ENCODE results near the gene ASNSD1. TPM values are rescaled to one million over a fixed set of nuclear protein-coding genes. Genes with fewer than 3 reads are reported as not detected.

ASNSD1 gene
- total and polyA plus RNA-seq, 5 donors from 2014 or later: 46.3 to 84.5 (median 56.8) TPM

- no peaks in the 10 kb centered on the region for H3K36me3 Mint-ChIP-seq
- no peak overlapping the region for H3K4me3 Mint-ChIP-seq
- Histone ChIP-seq H3K4me3 (ENCODE audit: low read depth, low read length) (no peak overlapping the region), H3K27me3 (ENCODE audit: control insufficient read depth, insufficient read depth, low read length) (no peaks in the 10 kb centered on the region), H3K36me3 (ENCODE audit: control insufficient read depth, insufficient read depth, low read length) (no peaks in the 10 kb centered on the region), H3K4me1 (ENCODE audit: control insufficient read depth, insufficient read depth, low read length, poor library complexity, severe bottlenecking) (no peaks in the 10 kb centered on the region), H3K27ac (ENCODE audit: insufficient read depth, low read length, poor library complexity, severe bottlenecking) (no peak overlapping the region), H3K9me3 (ENCODE audit: control insufficient read depth in 2 of 2, low read length in 2 of 2) (no peaks in the 10 kb centered on the region)
- H3K9me3 Mint-ChIP-seq: no peaks in the 10 kb centered on the region
- ATAC-seq (ENCODE audit: low read depth in 2 of 2) (peak in 1 of 2 donors; percentile 31), DNase-seq (no peak)
- H3K27ac Mint-ChIP-seq: peak overlapping the region in 1 of 3 donors; percentile 10
- peaks cover 5% of the 10 kb centered on the region for H3K27me3 Mint-ChIP-seq
- peaks cover 0 to 27% (median 17%) of the 10 kb centered on the region in 4 donors for H3K4me1 Mint-ChIP-seq
Observed at GRCh38 chr2:189624648-189625355, 36.5 kb upstream of the ASNSD1 start.

- Mint-ChIP-seq H3K4me1 (peaks cover 0 to 27% (median 17%) of the 10 kb centered on the region in 4 donors), H3K36me3 (no peaks in the 10 kb centered on the region), H3K27me3 (peaks cover 5% of the 10 kb centered on the region), H3K27ac (no peak overlapping the region), H3K4me3 (no peak overlapping the region), H3K9me3 (no peaks in the 10 kb centered on the region)
- no peaks in the 10 kb centered on the region for H3K36me3 ChIP-seq (ENCODE audit: control insufficient read depth, insufficient read depth, low read length)
- H3K4me1 ChIP-seq (ENCODE audit: control insufficient read depth, insufficient read depth, low read length, poor library complexity, severe bottlenecking): no peaks in the 10 kb centered on the region
- no peak overlapping the region for H3K27ac ChIP-seq (ENCODE audit: insufficient read depth, low read length, poor library complexity, severe bottlenecking)
- no peak overlapping the region for H3K4me3 ChIP-seq (ENCODE audit: low read depth, low read length)
- DNase-seq (no peak), ATAC-seq (ENCODE audit: low read depth in 2 of 2) (no peak)
- H3K9me3 ChIP-seq (ENCODE audit: control insufficient read depth in 2 of 2, low read length in 2 of 2): no peaks in the 10 kb centered on the region
- H3K27me3 ChIP-seq (ENCODE audit: control insufficient read depth, insufficient read depth, low read length): no peaks in the 10 kb centered on the region
Observed at GRCh38 chr2:189625636-189626035, 35.6 kb upstream of the ASNSD1 start.

- no peak for DNase-seq
- H3K27ac Mint-ChIP-seq: no peak overlapping the region
Observed at GRCh38 chr2:189627789-189628188, 33.5 kb upstream of the ASNSD1 start.

GRCh38 chr2:189628817-189629530 lies 32.3 kb upstream of the ASNSD1 start:
- H3K4me3 ChIP-seq (ENCODE audit: low read depth, low read length): no peak overlapping the region
- no peak overlapping the region for H3K27ac Mint-ChIP-seq
- H3K36me3 ChIP-seq (ENCODE audit: control insufficient read depth, insufficient read depth, low read length): no peaks in the 10 kb centered on the region
- H3K27me3 ChIP-seq (ENCODE audit: control insufficient read depth, insufficient read depth, low read length): no peaks in the 10 kb centered on the region
- no peaks in the 10 kb centered on the region for H3K4me1 ChIP-seq (ENCODE audit: control insufficient read depth, insufficient read depth, low read length, poor library complexity, severe bottlenecking)
- no peaks in the 10 kb centered on the region for H3K9me3 Mint-ChIP-seq
- no peak for DNase-seq
- H3K9me3 ChIP-seq (ENCODE audit: control insufficient read depth in 2 of 2, low read length in 2 of 2): no peaks in the 10 kb centered on the region
- no peaks in the 10 kb centered on the region for H3K36me3 Mint-ChIP-seq
- H3K27me3 Mint-ChIP-seq: peaks cover 5% of the 10 kb centered on the region
- ATAC-seq (ENCODE audit: low read depth in 2 of 2): no peak
- no peak overlapping the region for H3K4me3 Mint-ChIP-seq
- H3K4me1 Mint-ChIP-seq: peaks cover 0 to 14% (median 8%) of the 10 kb centered on the region in 4 donors
- no peak overlapping the region for H3K27ac ChIP-seq (ENCODE audit: insufficient read depth, low read length, poor library complexity, severe bottlenecking)

More at GRCh38 chr2:189627789-189628188, 33.5 kb upstream of the ASNSD1 start:
- Histone ChIP-seq H3K4me3 (ENCODE audit: low read depth, low read length) (no peak overlapping the region), H3K27me3 (ENCODE audit: control insufficient read depth, insufficient read depth, low read length) (no peaks in the 10 kb centered on the region), H3K27ac (ENCODE audit: insufficient read depth, low read length, poor library complexity, severe bottlenecking) (no peak overlapping the region), H3K36me3 (ENCODE audit: control insufficient read depth, insufficient read depth, low read length) (no peaks in the 10 kb centered on the region), H3K9me3 (ENCODE audit: control insufficient read depth in 2 of 2, low read length in 2 of 2) (no peaks in the 10 kb centered on the region), H3K4me1 (ENCODE audit: control insufficient read depth, insufficient read depth, low read length, poor library complexity, severe bottlenecking) (no peaks in the 10 kb centered on the region)
- peaks cover 5% of the 10 kb centered on the region for H3K27me3 Mint-ChIP-seq
- H3K4me3 Mint-ChIP-seq: no peak overlapping the region
- no peak for ATAC-seq (ENCODE audit: low read depth in 2 of 2)
- H3K4me1 Mint-ChIP-seq: peaks cover 0 to 19% (median 14%) of the 10 kb centered on the region in 4 donors
- H3K36me3 Mint-ChIP-seq: no peaks in the 10 kb centered on the region
- H3K9me3 Mint-ChIP-seq: no peaks in the 10 kb centered on the region

- H3K36me3 ChIP-seq (ENCODE audit: control insufficient read depth, insufficient read depth, low read length): no peaks in the 10 kb centered on the region
- H3K4me3 Mint-ChIP-seq: no peak overlapping the region
- ATAC-seq (ENCODE audit: low read depth in 2 of 2) (no peak), DNase-seq (no peak)
- H3K4me3 ChIP-seq (ENCODE audit: low read depth, low read length): no peak overlapping the region
- peaks cover 5% of the 10 kb centered on the region for H3K27me3 Mint-ChIP-seq
- H3K27ac ChIP-seq (ENCODE audit: insufficient read depth, low read length, poor library complexity, severe bottlenecking): no peak overlapping the region
- H3K4me1 ChIP-seq (ENCODE audit: control insufficient read depth, insufficient read depth, low read length, poor library complexity, severe bottlenecking): no peaks in the 10 kb centered on the region
- no peaks in the 10 kb centered on the region for H3K36me3 Mint-ChIP-seq
- no peaks in the 10 kb centered on the region for H3K9me3 Mint-ChIP-seq
- H3K9me3 ChIP-seq (ENCODE audit: control insufficient read depth in 2 of 2, low read length in 2 of 2): no peaks in the 10 kb centered on the region
- peaks cover 0 to 8% (median under 1%) of the 10 kb centered on the region in 4 donors for H3K4me1 Mint-ChIP-seq
- no peaks in the 10 kb centered on the region for H3K27me3 ChIP-seq (ENCODE audit: control insufficient read depth, insufficient read depth, low read length)
- H3K27ac Mint-ChIP-seq: no peak overlapping the region
Observed at GRCh38 chr2:189629531-189630453, 31.5 kb upstream of the ASNSD1 start.

- DNase-seq: no peak
- Mint-ChIP-seq H3K4me1 (peaks cover 0 to 2% (median 0%) of the 10 kb centered on the region in 4 donors), H3K36me3 (no peaks in the 10 kb centered on the region), H3K27ac (no peak overlapping the region), H3K4me3 (no peak overlapping the region), H3K27me3 (peaks cover 5% of the 10 kb centered on the region), H3K9me3 (no peaks in the 10 kb centered on the region)
- Histone ChIP-seq H3K27ac (ENCODE audit: insufficient read depth, low read length, poor library complexity, severe bottlenecking) (no peak overlapping the region), H3K27me3 (ENCODE audit: control insufficient read depth, insufficient read depth, low read length) (no peaks in the 10 kb centered on the region), H3K4me1 (ENCODE audit: control insufficient read depth, insufficient read depth, low read length, poor library complexity, severe bottlenecking) (no peaks in the 10 kb centered on the region), H3K9me3 (ENCODE audit: control insufficient read depth in 2 of 2, low read length in 2 of 2) (no peaks in the 10 kb centered on the region), H3K4me3 (ENCODE audit: low read depth, low read length) (no peak overlapping the region), H3K36me3 (ENCODE audit: control insufficient read depth, insufficient read depth, low read length) (no peaks in the 10 kb centered on the region)
- no peak for ATAC-seq (ENCODE audit: low read depth in 2 of 2)
Observed at GRCh38 chr2:189631849-189632248, 29.4 kb upstream of the ASNSD1 start.

GRCh38 chr2:189633392-189633811 lies 27.9 kb upstream of the ASNSD1 start:
- H3K9me3 ChIP-seq (ENCODE audit: control insufficient read depth in 2 of 2, low read length in 2 of 2): no peaks in the 10 kb centered on the region
- DNase-seq: peak in 2 of 3 donors; percentile 22 to 25

More at GRCh38 chr2:189633392-189633811, 27.9 kb upstream of the ASNSD1 start:
- Mint-ChIP-seq H3K9me3 (no peaks in the 10 kb centered on the region), H3K4me1 (peaks cover 0 to 4% (median 0%) of the 10 kb centered on the region in 4 donors), H3K36me3 (no peaks in the 10 kb centered on the region), H3K27me3 (peaks cover 5% of the 10 kb centered on the region), H3K4me3 (no peak overlapping the region), H3K27ac (no peak overlapping the region)
- H3K36me3 ChIP-seq (ENCODE audit: control insufficient read depth, insufficient read depth, low read length): no peaks in the 10 kb centered on the region
- H3K27ac ChIP-seq (ENCODE audit: insufficient read depth, low read length, poor library complexity, severe bottlenecking): no peak overlapping the region
- ATAC-seq (ENCODE audit: low read depth in 2 of 2): no peak
- H3K4me3 ChIP-seq (ENCODE audit: low read depth, low read length): no peak overlapping the region
- no peaks in the 10 kb centered on the region for H3K4me1 ChIP-seq (ENCODE audit: control insufficient read depth, insufficient read depth, low read length, poor library complexity, severe bottlenecking)
- H3K27me3 ChIP-seq (ENCODE audit: control insufficient read depth, insufficient read depth, low read length): no peaks in the 10 kb centered on the region
